ENCODE data around the gene ALAS2. TPM values are rescaled to one million over a fixed set of nuclear protein-coding genes. Genes with fewer than 3 reads are reported as not detected.
"Not testable (repeated sequence)": the region's sequence is repeated elsewhere in the genome, so short reads cannot be mapped to it uniquely, and the experiment has no call there.

ALAS2 gene
- total RNA-seq, 1 donor from 2014 or later: 0.60 TPM

GRCh38 chrX:55005256-55005655, 25.5 kb downstream of the ALAS2 start:
- DNase-seq (ENCODE audit: low spot score): no peak

- no peak for DNase-seq (ENCODE audit: low spot score)
Observed at GRCh38 chrX:55004231-55004630, 26.5 kb downstream of the ALAS2 start.

- DNase-seq (ENCODE audit: low spot score): peak; percentile 91
Observed at GRCh38 chrX:54999717-55000598, 30.8 kb downstream of the ALAS2 start, which contains the start of gene APEX2. TSS of gene APEX2 (plus strand) at chrX:55000363. CDS start at chrX:55000423, 60 bp downstream.

- DNase-seq (ENCODE audit: low spot score): no peak
Observed at GRCh38 chrX:54995621-54996020, 35.2 kb downstream of the ALAS2 start.

GRCh38 chrX:54994668-54995351, 36.0 kb downstream of the ALAS2 start:
- DNase-seq (ENCODE audit: low spot score): no peak

GRCh38 chrX:54994099-54994498, 36.7 kb downstream of the ALAS2 start, which contains the start of gene PFKFB1:
TSS of gene PFKFB1 (minus strand) at chrX:54994188. CDS start at chrX:54994007, 181 bp downstream.
- DNase-seq (ENCODE audit: low spot score): no peak

GRCh38 chrX:54992911-54993622, 37.7 kb downstream of the ALAS2 start:
- DNase-seq (ENCODE audit: low spot score): no peak

- DNase-seq (ENCODE audit: low spot score): no peak
Observed at GRCh38 chrX:54991706-54992105, 39.1 kb downstream of the ALAS2 start.

- not testable (repeated sequence) for DNase-seq (ENCODE audit: low spot score)
Observed at GRCh38 chrX:54983306-54983705, 47.5 kb downstream of the ALAS2 start.

- no peak for DNase-seq (ENCODE audit: low spot score)
Observed at GRCh38 chrX:54980334-54980733, 50.4 kb downstream of the ALAS2 start.

- DNase-seq (ENCODE audit: low spot score): no peak
Observed at GRCh38 chrX:54979432-54979831, 51.3 kb downstream of the ALAS2 start.

GRCh38 chrX:54978448-54978847, 52.3 kb downstream of the ALAS2 start:
- no peak for DNase-seq (ENCODE audit: low spot score)

GRCh38 chrX:54977387-54977786, 53.4 kb downstream of the ALAS2 start:
- no peak for DNase-seq (ENCODE audit: low spot score)

- no peak for DNase-seq (ENCODE audit: low spot score)
Observed at GRCh38 chrX:54964766-54965497, 65.8 kb downstream of the ALAS2 start.

- no peak for DNase-seq (ENCODE audit: low spot score)
Observed at GRCh38 chrX:54961750-54962149, 69.0 kb downstream of the ALAS2 start.

Other genes with a start within 250 kb of the ALAS2 start
- gene ITIH6, start 232.7 kb downstream of the ALAS2 start, total RNA-seq: not detected
- gene MAGED2, start 223.2 kb downstream of the ALAS2 start, total RNA-seq: 162 TPM
- gene TRO, start 110.2 kb downstream of the ALAS2 start, total RNA-seq: 11.3 TPM
- 0.89 TPM for gene PFKFB1, start 36.8 kb downstream of the ALAS2 start, total RNA-seq
- 18.7 TPM for gene APEX2, start 30.6 kb downstream of the ALAS2 start, total RNA-seq
- not detected for gene PAGE2B, start 44.1 kb upstream of the ALAS2 start, total RNA-seq
- gene PAGE2, start 58.0 kb upstream of the ALAS2 start, total RNA-seq: not detected
- not detected for gene PAGE5, start 189.4 kb upstream of the ALAS2 start, total RNA-seq
- gene PAGE3, start 233.9 kb upstream of the ALAS2 start, total RNA-seq: not detected